T-helper 1 cell treated with Interleukin-12 subunit alpha and Interleukin-12 subunit beta and Interleukin-4 antibody, amounts not matched to agents 30 μg/mL and 1 μg/mL, for 36 hours (primary cell): ENCODE data around the gene EYS.

ENCODE experiments used
- H3K27ac Mint-ChIP-seq: one replicate; pipeline ENCODE4 v1.8.0; 2021; ENCODE audit warnings: mild to moderate bottlenecking, mixed read lengths
- H3K27me3 Mint-ChIP-seq: one replicate; pipeline ENCODE4 v1.8.0; 2021; ENCODE audit warnings: low read depth, mixed read lengths
- H3K36me3 Mint-ChIP-seq: one replicate; pipeline ENCODE4 v1.8.0; 2021; ENCODE audit warnings: low read depth, mixed read lengths
- H3K4me1 Mint-ChIP-seq: one replicate; pipeline ENCODE4 v1.8.0; 2021; ENCODE audit warnings: low read depth, mixed read lengths
- H3K4me3 Mint-ChIP-seq: one replicate; pipeline ENCODE4 v1.8.0; 2021; ENCODE audit warnings: mild to moderate bottlenecking, moderate library complexity, mixed read lengths
- H3K9me3 Mint-ChIP-seq: one replicate; pipeline ENCODE4 v1.8.0; 2021; ENCODE audit warnings: mixed read lengths

Gene EYS

GRCh38 chr6:64334636-64335035 lies 1372.4 kb downstream of the EYS start:
- Mint-ChIP-seq H3K4me3 (no peak overlapping the region), H3K4me1 (no peaks in the 10 kb centered on the region), H3K27me3 (no peaks in the 10 kb centered on the region), H3K9me3 (peaks cover 13% of the 10 kb centered on the region), H3K36me3 (no peaks in the 10 kb centered on the region), H3K27ac (no peak overlapping the region)

DNA sequence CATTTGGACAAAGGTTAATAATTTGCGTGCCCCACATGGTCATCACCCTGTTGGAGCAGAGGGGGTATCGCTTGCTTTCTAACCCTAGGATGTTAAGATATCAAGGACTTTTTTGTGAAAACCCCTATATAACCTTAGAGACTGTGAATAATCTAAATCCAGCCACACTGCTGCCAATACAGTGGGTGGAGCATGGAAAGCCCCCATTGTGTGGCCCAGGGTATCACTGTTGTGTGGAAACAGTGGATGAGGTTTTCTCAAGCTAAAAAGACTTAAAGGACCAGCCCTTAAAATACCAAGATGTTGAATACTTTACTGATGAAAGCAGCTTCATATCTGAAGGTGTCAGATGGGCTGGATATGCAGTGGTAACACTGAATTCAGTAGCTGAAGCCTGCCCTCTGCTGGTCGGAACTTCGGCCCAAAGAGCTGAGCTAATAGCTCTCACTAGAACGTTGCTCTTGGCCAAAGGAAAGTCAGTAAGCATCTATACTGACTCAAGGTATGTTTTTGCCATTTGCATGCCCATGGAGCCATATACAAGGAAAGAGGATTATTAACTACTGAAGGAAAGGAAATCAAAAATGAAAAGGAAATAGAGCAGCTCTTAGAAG lies 1376.2 kb downstream of the EYS start:
- Mint-ChIP-seq H3K4me3 (no peak overlapping the region), H3K27ac (no peak overlapping the region), H3K36me3 (no peaks in the 10 kb centered on the region), H3K4me1 (no peaks in the 10 kb centered on the region), H3K9me3 (peaks cover 7% of the 10 kb centered on the region), H3K27me3 (no peaks in the 10 kb centered on the region)

DNA sequence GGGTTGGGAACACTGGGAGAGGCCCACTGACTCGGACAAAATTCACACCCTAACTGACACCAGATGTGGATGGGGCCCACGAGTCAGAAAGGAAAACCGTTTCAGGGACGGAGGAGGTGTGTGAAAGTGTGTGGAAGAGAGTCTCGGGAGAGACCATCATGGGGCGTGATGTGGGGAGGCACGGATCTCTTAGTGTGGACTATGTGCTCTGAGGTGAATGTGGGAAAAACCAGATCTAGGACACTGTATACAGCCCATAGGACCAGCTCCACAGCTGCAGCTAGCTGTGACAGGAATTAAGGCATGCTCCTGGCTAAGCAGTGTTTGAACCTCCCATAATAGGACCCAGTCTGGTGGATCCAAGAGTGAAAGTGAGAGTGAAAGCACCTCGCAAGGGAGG lies 1380.1 kb downstream of the EYS start:
- Mint-ChIP-seq H3K27me3 (no peaks in the 10 kb centered on the region), H3K36me3 (no peaks in the 10 kb centered on the region), H3K4me1 (no peaks in the 10 kb centered on the region), H3K9me3 (peaks cover 3% of the 10 kb centered on the region), H3K27ac (no peak overlapping the region), H3K4me3 (no peak overlapping the region)

DNA sequence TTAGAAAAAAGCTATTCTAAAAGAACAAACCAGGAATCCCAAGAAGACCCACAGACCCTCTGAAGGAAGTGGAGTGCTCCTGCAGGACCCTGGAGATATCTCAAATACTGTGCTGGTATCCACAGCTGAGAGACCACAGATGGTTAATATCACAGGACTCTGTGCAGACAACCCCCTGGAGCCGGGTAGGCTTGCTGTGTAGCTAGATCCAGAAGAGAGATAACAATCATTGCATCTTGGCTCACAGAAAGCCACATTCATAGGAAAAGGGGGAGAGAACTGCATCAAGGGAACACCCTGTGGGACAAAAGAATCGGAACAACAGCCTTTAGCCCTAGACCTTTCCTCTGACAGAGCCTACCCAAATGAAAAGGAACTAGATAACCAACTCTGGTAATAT lies 1381.9 kb downstream of the EYS start:
- Mint-ChIP-seq H3K27me3 (no peaks in the 10 kb centered on the region), H3K9me3 (peaks cover 3% of the 10 kb centered on the region), H3K4me3 (no peak overlapping the region), H3K27ac (no peak overlapping the region), H3K36me3 (no peaks in the 10 kb centered on the region), H3K4me1 (no peaks in the 10 kb centered on the region)

GRCh38 chr6:64310214-64310613 lies 1396.8 kb downstream of the EYS start:
- Mint-ChIP-seq H3K36me3 (no peaks in the 10 kb centered on the region), H3K27me3 (no peaks in the 10 kb centered on the region), H3K4me3 (no peak overlapping the region), H3K4me1 (no peaks in the 10 kb centered on the region), H3K27ac (no peak overlapping the region), H3K9me3 (peaks cover 20% of the 10 kb centered on the region)

- Mint-ChIP-seq H3K4me1 (no peaks in the 10 kb centered on the region), H3K27ac (no peak overlapping the region), H3K36me3 (no peaks in the 10 kb centered on the region), H3K4me3 (no peak overlapping the region), H3K27me3 (no peaks in the 10 kb centered on the region), H3K9me3 (peaks cover 12% of the 10 kb centered on the region)
These were observed 1405.5 kb downstream of the EYS start for GRCh38 chr6:64301307-64302236.

DNA sequence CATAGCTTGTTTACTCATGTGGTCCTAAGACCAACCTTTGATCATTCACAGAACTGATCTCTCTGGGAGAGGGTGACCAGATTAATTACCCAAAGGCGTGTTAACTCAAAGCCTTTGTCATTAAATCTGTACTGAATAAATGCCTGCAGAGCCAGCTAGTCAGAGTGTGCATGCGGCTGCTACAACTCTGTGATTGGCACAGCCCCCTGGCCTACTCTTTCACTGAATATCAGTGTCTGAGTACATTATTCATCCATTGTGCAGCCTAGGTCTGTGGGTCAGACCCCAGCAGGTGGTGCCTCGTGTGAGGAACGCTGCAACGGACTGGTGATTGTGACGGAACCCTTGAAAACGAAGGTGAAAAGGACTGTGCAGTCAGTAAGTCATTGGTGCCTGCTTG lies 1407.8 kb downstream of the EYS start:
- Mint-ChIP-seq H3K4me3 (no peak overlapping the region), H3K27me3 (no peaks in the 10 kb centered on the region), H3K36me3 (no peaks in the 10 kb centered on the region), H3K27ac (no peak overlapping the region), H3K4me1 (no peaks in the 10 kb centered on the region), H3K9me3 (peaks cover 15% of the 10 kb centered on the region)

DNA sequence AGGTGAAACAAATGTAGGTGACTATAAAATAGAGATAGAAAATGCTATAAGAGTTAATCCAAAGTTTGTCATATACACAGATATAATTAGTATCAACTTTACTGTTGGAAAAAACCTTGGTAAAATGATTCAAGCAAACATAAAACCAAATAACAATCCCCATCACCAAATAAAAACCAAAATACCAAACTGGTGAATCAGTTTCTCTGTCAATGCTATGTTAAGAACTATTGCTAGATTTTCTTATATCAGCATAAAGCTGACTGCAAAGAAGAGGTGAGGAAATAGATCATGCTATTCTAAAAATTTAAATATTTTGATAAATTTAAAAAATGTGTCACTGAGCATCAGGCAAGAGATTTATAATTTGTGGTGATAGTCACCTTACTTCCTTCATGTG lies 1413.0 kb downstream of the EYS start:
- H3K36me3 Mint-ChIP-seq: no peaks in the 10 kb centered on the region
- H3K27ac Mint-ChIP-seq: no peak overlapping the region
- H3K4me1 Mint-ChIP-seq: no peaks in the 10 kb centered on the region
- H3K9me3 Mint-ChIP-seq: peaks cover 6% of the 10 kb centered on the region
- H3K27me3 Mint-ChIP-seq: no peaks in the 10 kb centered on the region
- no peak overlapping the region for H3K4me3 Mint-ChIP-seq

GRCh38 chr6:64293298-64293697 lies 1413.7 kb downstream of the EYS start:
- Mint-ChIP-seq H3K27ac (no peak overlapping the region), H3K9me3 (peaks cover 6% of the 10 kb centered on the region), H3K4me1 (no peaks in the 10 kb centered on the region), H3K27me3 (no peaks in the 10 kb centered on the region), H3K36me3 (no peaks in the 10 kb centered on the region), H3K4me3 (no peak overlapping the region)

- H3K36me3 Mint-ChIP-seq: no peaks in the 10 kb centered on the region
- H3K27me3 Mint-ChIP-seq: no peaks in the 10 kb centered on the region
- peaks cover under 1% of the 10 kb centered on the region for H3K9me3 Mint-ChIP-seq
- H3K27ac Mint-ChIP-seq: no peak overlapping the region
- no peak overlapping the region for H3K4me3 Mint-ChIP-seq
- H3K4me1 Mint-ChIP-seq: no peaks in the 10 kb centered on the region
These were observed 1416.2 kb downstream of the EYS start for GRCh38 chr6:64290867-64291266.

- no peaks in the 10 kb centered on the region for H3K27me3 Mint-ChIP-seq
- H3K27ac Mint-ChIP-seq: no peak overlapping the region
- H3K4me3 Mint-ChIP-seq: no peak overlapping the region
- no peaks in the 10 kb centered on the region for H3K9me3 Mint-ChIP-seq
- no peaks in the 10 kb centered on the region for H3K36me3 Mint-ChIP-seq
- H3K4me1 Mint-ChIP-seq: no peaks in the 10 kb centered on the region
These were observed 1417.1 kb downstream of the EYS start for GRCh38 chr6:64289931-64290330.

- Mint-ChIP-seq H3K36me3 (no peaks in the 10 kb centered on the region), H3K4me1 (no peaks in the 10 kb centered on the region), H3K27ac (no peak overlapping the region), H3K9me3 (no peaks in the 10 kb centered on the region), H3K27me3 (no peaks in the 10 kb centered on the region), H3K4me3 (no peak overlapping the region)
These were observed 1418.7 kb downstream of the EYS start for GRCh38 chr6:64288351-64288750.

GRCh38 chr6:64281167-64281566 lies 1425.9 kb downstream of the EYS start:
- Mint-ChIP-seq H3K4me3 (no peak overlapping the region), H3K9me3 (no peaks in the 10 kb centered on the region), H3K4me1 (no peaks in the 10 kb centered on the region), H3K36me3 (no peaks in the 10 kb centered on the region), H3K27ac (no peak overlapping the region), H3K27me3 (no peaks in the 10 kb centered on the region)

DNA sequence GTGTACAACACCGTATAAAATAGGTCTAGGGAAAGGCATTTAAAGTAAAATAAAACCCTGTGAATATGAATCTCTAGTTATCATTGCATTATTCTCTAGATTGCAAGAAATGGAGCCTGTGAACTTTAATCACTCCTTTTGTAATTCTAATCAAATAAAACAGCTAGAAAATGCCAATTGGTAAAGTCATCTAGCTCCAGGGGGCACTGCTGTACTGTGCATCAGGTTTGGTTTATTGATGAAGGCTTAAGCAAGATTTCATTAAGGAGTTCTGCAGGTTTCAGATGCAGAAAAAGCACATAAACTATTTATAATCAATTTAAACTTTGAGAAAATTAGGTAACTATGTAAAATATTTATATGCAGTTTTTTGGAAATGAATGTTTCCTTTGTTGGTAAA lies 1426.5 kb downstream of the EYS start:
- Mint-ChIP-seq H3K4me3 (no peak overlapping the region), H3K36me3 (no peaks in the 10 kb centered on the region), H3K27ac (no peak overlapping the region)

DNA sequence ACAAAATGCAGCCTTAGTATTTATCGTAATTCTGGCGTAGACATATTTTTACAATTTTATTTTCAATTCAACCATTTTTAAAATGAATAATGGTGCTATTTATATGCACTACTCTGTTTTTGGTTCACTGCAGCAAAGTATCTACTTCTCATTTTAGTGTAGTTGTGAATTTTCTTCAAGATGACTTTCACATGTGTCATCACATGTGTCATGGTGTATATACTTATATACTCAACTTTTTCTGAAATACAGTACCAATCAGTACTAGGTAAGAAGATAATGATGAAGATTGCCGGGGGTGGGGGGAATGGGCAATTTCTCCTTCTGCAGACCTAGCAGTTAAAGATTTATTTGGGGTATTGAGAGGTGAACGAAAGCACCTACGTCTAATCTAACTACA lies 1436.9 kb downstream of the EYS start:
- no peak overlapping the region for H3K4me3 Mint-ChIP-seq
- H3K36me3 Mint-ChIP-seq: no peaks in the 10 kb centered on the region
- no peaks in the 10 kb centered on the region for H3K9me3 Mint-ChIP-seq
- no peaks in the 10 kb centered on the region for H3K4me1 Mint-ChIP-seq
- H3K27me3 Mint-ChIP-seq: no peaks in the 10 kb centered on the region
- no peak overlapping the region for H3K27ac Mint-ChIP-seq

More for the DNA sequence above, 1426.5 kb downstream of the EYS start:
- no peaks in the 10 kb centered on the region for H3K9me3 Mint-ChIP-seq
- H3K27me3 Mint-ChIP-seq: no peaks in the 10 kb centered on the region
- H3K4me1 Mint-ChIP-seq: no peaks in the 10 kb centered on the region
